ENCODE results near the gene TELO2.

Gene TELO2

DNA sequence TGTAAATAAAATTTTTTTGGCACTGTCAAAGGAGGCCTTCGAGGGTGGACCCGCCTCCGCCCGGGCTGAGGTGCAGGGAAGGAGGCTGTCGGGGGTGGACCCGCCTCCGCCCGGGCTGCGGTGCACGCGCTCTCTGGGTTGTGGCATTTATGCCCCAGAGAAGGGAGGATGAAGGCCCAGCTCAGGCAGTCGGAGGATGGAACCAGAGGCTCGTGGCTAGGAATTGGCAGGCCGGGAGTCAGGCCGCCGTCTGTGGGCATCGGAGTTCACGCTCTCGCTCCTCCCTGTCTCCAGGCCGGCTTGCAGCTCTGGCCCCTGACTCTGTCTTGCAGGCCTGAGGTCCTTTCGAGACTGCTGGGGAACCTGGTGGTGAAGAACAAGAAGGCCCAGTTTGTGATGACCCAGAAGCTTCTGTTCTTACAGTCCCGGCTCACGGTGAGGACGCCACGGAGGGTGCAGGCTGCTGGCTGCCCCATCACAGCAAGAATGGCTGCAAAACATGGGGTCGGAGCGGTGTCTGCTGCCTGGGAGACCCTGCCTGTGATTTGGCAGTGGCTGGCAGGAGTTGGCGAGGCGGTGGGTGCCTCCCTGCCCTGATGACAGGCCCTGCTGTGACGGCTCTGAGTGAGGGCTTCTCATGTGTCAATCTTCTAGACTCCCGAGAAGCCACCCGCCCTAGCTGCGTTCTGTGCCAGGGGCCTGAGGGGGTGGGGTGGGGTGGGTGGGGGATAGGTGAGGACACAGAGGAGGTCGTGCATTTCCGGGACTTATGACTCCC is 5.9 kb downstream of the TELO2 start:
- TF ChIP-seq, protein P1, sequence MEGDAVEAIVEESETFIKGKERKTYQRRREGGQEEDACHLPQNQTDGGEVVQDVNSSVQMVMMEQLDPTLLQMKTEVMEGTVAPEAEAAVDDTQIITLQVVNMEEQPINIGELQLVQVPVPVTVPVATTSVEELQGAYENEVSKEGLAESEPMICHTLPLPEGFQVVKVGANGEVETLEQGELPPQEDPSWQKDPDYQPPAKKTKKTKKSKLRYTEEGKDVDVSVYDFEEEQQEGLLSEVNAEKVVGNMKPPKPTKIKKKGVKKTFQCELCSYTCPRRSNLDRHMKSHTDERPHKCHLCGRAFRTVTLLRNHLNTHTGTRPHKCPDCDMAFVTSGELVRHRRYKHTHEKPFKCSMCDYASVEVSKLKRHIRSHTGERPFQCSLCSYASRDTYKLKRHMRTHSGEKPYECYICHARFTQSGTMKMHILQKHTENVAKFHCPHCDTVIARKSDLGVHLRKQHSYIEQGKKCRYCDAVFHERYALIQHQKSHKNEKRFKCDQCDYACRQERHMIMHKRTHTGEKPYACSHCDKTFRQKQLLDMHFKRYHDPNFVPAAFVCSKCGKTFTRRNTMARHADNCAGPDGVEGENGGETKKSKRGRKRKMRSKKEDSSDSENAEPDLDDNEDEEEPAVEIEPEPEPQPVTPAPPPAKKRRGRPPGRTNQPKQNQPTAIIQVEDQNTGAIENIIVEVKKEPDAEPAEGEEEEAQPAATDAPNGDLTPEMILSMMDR (IDR thresholded peaks at IDR 0.05; ENCODE audit: low read length, missing control alignments) = no peak
- no peak for DNase-seq (ENCODE audit: low read depth)
- H3K4me3 ChIP-seq (replicated peaks; ENCODE audit: low read depth, low read length) = no peak overlapping the region

DNA sequence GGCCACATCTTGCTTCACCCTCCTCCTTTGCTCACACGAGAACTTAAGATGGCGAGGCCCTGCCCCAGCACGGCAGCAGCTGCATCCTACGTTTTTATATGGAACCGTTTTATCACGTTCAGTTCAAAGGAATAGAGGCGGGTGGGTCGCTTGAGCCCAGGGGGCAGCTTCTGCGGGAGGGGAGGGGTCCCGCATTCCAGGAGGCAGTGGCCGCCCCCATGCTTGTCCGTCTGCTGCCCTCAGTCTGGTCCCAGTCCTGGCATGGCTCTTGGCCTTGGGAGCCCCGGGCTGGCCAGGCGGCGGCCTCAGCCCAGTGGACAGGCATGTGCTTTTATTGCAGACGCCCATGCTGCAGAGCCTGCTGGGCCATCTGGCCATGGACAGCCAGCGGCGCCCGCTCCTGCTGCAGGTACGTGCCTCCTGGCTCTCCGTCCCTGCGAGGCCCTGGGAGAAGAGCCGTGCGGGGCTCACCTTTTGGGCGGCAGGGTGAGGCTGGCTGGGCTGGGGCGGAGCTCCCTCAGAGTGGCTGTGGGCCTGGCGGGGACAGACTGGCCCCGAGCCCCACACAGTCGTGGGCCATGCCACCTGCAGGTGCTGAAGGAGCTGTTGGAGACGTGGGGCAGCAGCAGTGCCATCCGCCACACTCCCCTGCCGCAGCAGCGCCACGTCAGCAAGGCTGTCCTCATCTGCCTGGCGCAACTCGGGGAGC is 6.8 kb downstream of the TELO2 start:
- H3K4me3 ChIP-seq (replicated peaks; ENCODE audit: low read depth, low read length) = no peak overlapping the region
- TF ChIP-seq, protein P1 (IDR thresholded peaks at IDR 0.05; ENCODE audit: low read length, missing control alignments) = no peak
- no peak for DNase-seq (ENCODE audit: low read depth)

DNA sequence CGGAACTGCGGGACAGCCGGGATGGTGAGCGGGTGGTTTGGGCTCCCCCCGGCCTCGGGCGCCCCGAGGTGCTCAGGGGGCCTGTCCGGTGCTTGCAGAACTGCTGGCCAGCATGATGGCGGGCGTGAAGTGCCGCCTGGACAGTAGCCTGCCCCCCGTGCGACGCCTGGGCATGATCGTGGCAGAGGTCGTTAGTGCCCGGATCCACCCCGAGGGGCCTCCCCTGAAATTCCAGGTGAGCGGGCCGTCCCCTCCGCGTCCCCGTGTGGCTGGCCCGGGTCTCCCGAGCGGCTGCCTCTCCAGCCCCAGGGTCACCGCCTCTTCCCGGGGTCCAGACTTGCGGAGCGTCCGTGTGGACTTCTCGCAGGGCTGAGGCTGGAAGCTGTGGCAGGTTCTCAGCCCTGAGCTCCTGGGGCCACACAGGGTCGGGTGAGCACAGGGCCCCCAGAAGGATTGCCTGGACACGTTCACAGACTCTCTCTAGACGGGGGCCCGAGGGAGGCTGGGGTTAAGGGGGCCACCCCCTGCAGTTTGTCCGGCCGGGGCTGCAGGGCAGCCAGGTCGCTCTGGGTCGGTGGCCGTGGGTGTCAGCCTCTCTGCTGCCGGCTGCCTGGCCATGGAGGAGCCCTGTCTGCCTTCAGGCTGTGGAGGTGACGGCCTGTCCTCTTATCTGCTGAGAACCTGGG is 7.4 kb downstream of the TELO2 start:
- TF ChIP-seq, protein P1 (IDR thresholded peaks at IDR 0.05; ENCODE audit: low read length, missing control alignments) = no peak
- no peak for DNase-seq (ENCODE audit: low read depth)
- no peak overlapping the region for H3K4me3 ChIP-seq (replicated peaks; ENCODE audit: low read depth, low read length)

DNA sequence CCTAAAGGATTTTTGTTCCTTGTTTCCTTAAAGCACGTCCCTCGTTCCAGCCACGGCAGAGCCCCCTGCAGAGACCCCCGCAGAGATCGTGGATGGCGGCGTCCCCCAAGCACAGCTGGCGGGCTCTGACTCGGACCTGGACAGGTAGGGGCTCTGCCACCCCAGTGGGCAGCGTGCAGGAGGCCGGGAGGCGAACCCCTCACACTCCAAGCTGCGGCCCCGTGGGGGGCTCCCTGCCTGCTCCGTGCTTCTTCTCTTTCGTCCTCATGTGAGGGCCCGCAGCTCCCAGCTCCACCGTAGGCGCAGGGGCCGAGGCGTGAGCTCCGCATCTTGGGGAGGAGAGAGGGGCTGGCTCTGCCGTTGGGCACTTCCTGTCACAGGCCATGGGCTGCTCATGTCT is 8.5 kb downstream of the TELO2 start:
- DNase-seq (ENCODE audit: low read depth) = no peak
- no peak overlapping the region for H3K4me3 ChIP-seq (replicated peaks; ENCODE audit: low read depth, low read length)
- TF ChIP-seq, protein P1 (IDR thresholded peaks at IDR 0.05; ENCODE audit: low read length, missing control alignments) = no peak

DNA sequence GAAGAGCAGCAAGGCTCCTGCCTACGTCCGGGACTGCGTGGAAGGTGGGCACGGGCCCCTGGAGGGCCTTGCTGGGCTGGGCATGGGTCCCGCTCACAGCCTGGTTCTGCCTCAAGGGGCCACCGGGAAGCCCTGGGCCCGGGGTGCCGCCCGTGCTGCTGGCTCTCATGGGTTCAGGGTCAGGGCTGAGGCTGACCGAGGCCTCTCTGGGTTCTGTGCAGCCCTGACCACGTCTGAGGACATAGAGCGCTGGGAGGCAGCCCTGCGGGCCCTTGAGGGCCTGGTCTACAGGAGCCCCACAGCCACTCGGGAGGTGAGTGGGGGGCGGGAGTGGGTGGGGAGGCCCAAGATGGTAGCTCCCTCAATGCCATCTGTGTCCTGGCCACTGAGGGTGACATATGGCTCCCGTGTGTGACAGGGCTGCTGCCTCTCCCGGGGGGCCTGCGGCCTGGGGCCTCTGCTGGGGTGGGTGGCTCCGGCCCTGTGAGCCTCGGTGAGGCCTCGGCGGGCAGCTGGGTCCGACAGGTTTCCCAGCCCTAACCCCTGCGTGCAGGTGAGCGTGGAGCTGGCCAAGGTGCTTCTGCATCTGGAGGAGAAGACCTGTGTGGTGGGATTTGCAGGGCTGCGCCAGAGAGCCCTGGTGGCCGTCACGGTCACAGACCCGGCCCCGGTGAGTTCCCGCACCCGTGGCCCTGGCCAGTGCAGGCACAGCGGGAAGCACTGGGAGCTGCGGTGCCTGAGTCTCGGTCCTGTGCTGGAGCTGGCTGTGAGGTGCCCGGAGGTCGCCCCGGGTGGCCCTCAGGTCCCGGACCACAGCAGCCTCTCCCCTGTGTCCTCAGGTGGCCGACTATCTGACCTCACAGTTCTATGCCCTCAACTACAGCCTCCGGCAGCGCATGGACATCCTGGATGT is 9.2 kb downstream of the TELO2 start:
- DNase-seq (ENCODE audit: low read depth) = no peak
- no peak overlapping the region for H3K4me3 ChIP-seq (replicated peaks; ENCODE audit: low read depth, low read length)
- TF ChIP-seq, protein P1 (IDR thresholded peaks at IDR 0.05; ENCODE audit: low read length, missing control alignments) = no peak

Data from fibroblast of pulmonary artery (primary cell).